ENCODE measurements around the gene ZNF684.
"Not testable (repeated sequence)": the region's sequence is repeated elsewhere in the genome, so short reads cannot be mapped to it uniquely, and the experiment has no call there.

Gene ZNF684

GRCh38 chr1:40531381-40532061, at the start of gene ZNF684:
ZNF684 (plus strand) TSS chr1:40531637; CDS start chr1:40533167, 1,530 bp downstream.
- peak within 1 kb of the TSS; percentile 77 for H3K9ac ChIP-seq (ENCODE audit: low read depth, low read length, poor library complexity, severe bottlenecking)
- H3K36me3 ChIP-seq (ENCODE audit: insufficient read depth, low read length): no peaks in the 10 kb centered on the region
- H3K9me3 ChIP-seq (ENCODE audit: insufficient read depth, low read depth, low read length): no peaks in the 10 kb centered on the region
- H4K20me1 ChIP-seq (ENCODE audit: insufficient read depth, low read length, poor library complexity, severe bottlenecking): no peaks in the 10 kb centered on the region
- no peak for TF ChIP-seq CTCF (conservative IDR thresholded peaks at IDR 0.05; ENCODE audit: low read length)
- TF ChIP-seq EZH2phosphoT487 (IDR thresholded peaks at IDR 0.05; ENCODE audit: borderline replicate concordance): no peak
- peak within 1 kb of the TSS; percentile 81 for H3K4me2 ChIP-seq (ENCODE audit: low read depth, low read length, poor library complexity, severe bottlenecking)
- peaks cover 22% of the 10 kb centered on the region for H3K4me1 ChIP-seq (ENCODE audit: insufficient read depth, low read length, poor library complexity, severe bottlenecking)
- peaks cover 5% of the 10 kb centered on the region; the same call in 1 of the 2 replicates for H3K79me2 ChIP-seq (ENCODE audit: insufficient read depth, low read length)
- H3K9me2 ChIP-seq (replicated peaks; ENCODE audit: low read depth, low read length): no peaks in the 10 kb centered on the region
- peak within 1 kb of the TSS; percentile 97 for H2AFZ ChIP-seq (ENCODE audit: low read length)
- peak within 1 kb of the TSS; percentile 91 for H3K4me3 ChIP-seq (ENCODE audit: low read length, poor library complexity, severe bottlenecking)
- H3F3A ChIP-seq (ENCODE audit: low read depth): no peaks in the 10 kb centered on the region
- H3K27me3 ChIP-seq (ENCODE audit: insufficient read depth, low read length, poor library complexity, severe bottlenecking): no peaks in the 10 kb centered on the region

- TF ChIP-seq EZH2phosphoT487 (IDR thresholded peaks at IDR 0.05; ENCODE audit: borderline replicate concordance) (no peak), CTCF (conservative IDR thresholded peaks at IDR 0.05; ENCODE audit: low read length) (no peak)
- no peaks in the 10 kb centered on the region for H3K9me2 ChIP-seq (replicated peaks; ENCODE audit: low read depth, low read length)
- H3K4me3 ChIP-seq (ENCODE audit: low read length, poor library complexity, severe bottlenecking): no peak overlapping the region
- no peak overlapping the region for H3K9ac ChIP-seq (ENCODE audit: low read depth, low read length, poor library complexity, severe bottlenecking)
- no peaks in the 10 kb centered on the region for H3K79me2 ChIP-seq (ENCODE audit: insufficient read depth, low read length)
- H4K20me1 ChIP-seq (ENCODE audit: insufficient read depth, low read length, poor library complexity, severe bottlenecking): no peaks in the 10 kb centered on the region
- peaks cover 37% of the 10 kb centered on the region for H3K36me3 ChIP-seq (ENCODE audit: insufficient read depth, low read length)
- H2AFZ ChIP-seq (ENCODE audit: low read length): no peak overlapping the region
- no peaks in the 10 kb centered on the region for H3K27me3 ChIP-seq (ENCODE audit: insufficient read depth, low read length, poor library complexity, severe bottlenecking)
- H3F3A ChIP-seq (ENCODE audit: low read depth): no peaks in the 10 kb centered on the region
- H3K9me3 ChIP-seq (ENCODE audit: insufficient read depth, low read depth, low read length): peaks cover 22% of the 10 kb centered on the region; the same call in 1 of the 2 replicates
- H3K4me2 ChIP-seq (ENCODE audit: low read depth, low read length, poor library complexity, severe bottlenecking): no peak overlapping the region
- H3K4me1 ChIP-seq (ENCODE audit: insufficient read depth, low read length, poor library complexity, severe bottlenecking): no peaks in the 10 kb centered on the region
Measured at GRCh38 chr1:40495315-40495903, 36.0 kb upstream of the ZNF684 start.

GRCh38 chr1:40502651-40503050, 28.8 kb upstream of the ZNF684 start:
- not testable (repeated sequence) for H2AFZ ChIP-seq (ENCODE audit: low read length); H3K9ac ChIP-seq (ENCODE audit: low read depth, low read length, poor library complexity, severe bottlenecking); H3K27me3 ChIP-seq (ENCODE audit: insufficient read depth, low read length, poor library complexity, severe bottlenecking); H4K20me1 ChIP-seq (ENCODE audit: insufficient read depth, low read length, poor library complexity, severe bottlenecking); H3K4me1 ChIP-seq (ENCODE audit: insufficient read depth, low read length, poor library complexity, severe bottlenecking); H3K4me2 ChIP-seq (ENCODE audit: low read depth, low read length, poor library complexity, severe bottlenecking); H3K36me3 ChIP-seq (ENCODE audit: insufficient read depth, low read length); H3K79me2 ChIP-seq (ENCODE audit: insufficient read depth, low read length); H3F3A ChIP-seq (ENCODE audit: low read depth); H3K9me2 ChIP-seq (replicated peaks; ENCODE audit: low read depth, low read length); H3K4me3 ChIP-seq (ENCODE audit: low read length, poor library complexity, severe bottlenecking)
- peaks cover 13% of the 10 kb centered on the region; the same call in 1 of the 2 replicates for H3K9me3 ChIP-seq (ENCODE audit: insufficient read depth, low read depth, low read length)
